COR-L47 (cell line): ENCODE data around the gene CACNA1F.

Experiments used
- DNase-seq: peaks from one replicate; lab custom pipeline; 2025; lab: John Stamatoyannopoulos, UW

Gene CACNA1F

GRCh38 chrX:49233176-49233575, at the start of gene CACNA1F:
Gene CACNA1F, minus strand, starts transcription at chrX:49233340. Its CDS starts 31 bp downstream, at chrX:49233309.
- DNase-seq = no peak

DNA sequence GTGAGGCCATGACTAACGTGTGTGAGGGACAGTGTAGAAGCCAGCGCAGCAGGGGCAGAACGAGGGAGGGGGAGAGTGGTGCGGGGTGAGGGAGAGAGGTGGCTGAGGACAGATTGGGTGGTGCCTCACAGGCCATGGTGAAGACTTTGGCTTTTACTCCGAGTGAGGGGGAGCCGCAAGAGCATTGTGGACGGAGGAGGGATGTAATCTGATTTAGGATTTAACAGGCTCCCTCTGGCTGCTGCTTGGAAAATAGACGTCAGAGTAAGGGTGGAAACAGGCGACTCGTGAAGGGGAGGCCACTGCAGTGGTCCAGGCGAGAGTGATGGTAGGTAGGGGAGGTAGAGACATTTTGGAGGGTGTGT, 49.5 kb upstream of the CACNA1F start:
- no peak for DNase-seq

GRCh38 chrX:49278081-49278480, 44.9 kb upstream of the CACNA1F start:
- no peak for DNase-seq

GRCh38 chrX:49277535-49277830, 44.3 kb upstream of the CACNA1F start:
- no peak for DNase-seq

DNA sequence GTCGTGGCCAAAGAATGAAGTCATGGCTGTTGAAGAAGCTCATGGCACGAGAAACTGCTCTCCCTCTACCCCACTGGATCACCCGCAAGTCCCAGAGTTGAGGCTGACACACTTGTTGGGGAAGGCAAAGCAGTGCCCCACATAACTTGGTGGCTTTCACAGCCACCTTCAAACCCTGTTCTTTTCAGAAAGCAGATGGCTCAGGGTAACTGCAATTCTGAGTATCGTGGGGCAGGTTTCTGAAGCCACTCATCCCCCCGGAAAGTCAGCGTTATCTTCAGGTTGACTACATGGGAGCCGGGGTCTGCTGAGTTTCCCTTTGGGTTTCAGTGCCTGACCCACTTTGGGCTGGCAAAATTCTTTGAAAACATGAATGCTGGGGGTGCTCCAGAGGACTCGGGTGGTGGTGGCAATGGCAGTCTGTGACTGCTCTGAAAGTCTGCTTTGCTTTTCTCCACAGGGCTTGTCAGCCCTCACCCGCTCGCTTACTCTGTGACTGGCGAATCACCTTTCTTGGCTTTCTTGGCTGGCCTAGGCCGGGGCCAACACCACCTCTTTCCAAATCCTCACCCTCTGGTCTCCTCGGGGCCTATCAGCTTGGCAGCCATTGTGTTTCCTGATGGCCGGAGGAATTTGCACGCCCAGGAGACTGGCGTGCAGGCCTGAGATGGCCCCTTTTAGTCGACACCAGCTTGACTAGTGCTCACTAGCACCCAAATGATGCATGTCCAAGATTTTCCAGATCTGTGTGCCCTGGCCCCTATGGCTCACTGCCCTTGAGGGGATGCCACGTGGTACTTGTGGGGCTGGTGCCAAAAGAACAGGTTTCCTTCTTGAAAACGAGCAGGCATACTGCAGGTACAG, 43.8 kb upstream of the CACNA1F start:
- no peak for DNase-seq

- DNase-seq = no peak
These were observed 43.1 kb upstream of the CACNA1F start for GRCh38 chrX:49276207-49276606.

DNA sequence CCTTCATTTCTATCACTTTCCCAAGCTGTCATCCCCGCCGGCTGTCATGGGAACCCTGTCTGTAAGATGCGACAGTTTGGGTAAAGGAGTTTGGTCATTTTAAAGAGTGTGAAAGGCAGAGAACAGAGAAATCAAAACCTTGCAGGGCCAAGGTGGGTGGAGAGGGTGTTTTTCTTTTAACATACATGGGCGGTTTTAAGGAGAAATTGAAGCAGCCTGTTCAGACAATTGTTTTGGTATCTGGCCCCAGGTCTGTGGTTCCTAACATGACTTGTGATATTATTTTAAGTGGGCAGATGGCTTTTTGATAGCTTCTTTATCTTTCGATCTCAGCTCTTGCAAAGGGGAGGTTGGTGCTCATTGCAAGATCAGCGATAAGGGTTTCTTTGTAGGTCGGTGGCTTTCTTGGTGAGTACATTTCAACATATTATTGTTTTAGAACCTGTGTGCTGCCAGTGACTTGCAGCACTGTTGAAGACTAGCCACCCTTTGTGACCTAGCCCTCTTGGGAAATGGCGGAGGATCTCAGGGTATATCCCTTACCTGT, 40.1 kb upstream of the CACNA1F start:
- DNase-seq = no peak

- DNase-seq = no peak
These were observed 39.3 kb upstream of the CACNA1F start for GRCh38 chrX:49272421-49272820.

GRCh38 chrX:49271341-49271740, 38.2 kb upstream of the CACNA1F start:
- DNase-seq = no peak

GRCh38 chrX:49270249-49270921, 37.2 kb upstream of the CACNA1F start:
- DNase-seq = no peak

DNA sequence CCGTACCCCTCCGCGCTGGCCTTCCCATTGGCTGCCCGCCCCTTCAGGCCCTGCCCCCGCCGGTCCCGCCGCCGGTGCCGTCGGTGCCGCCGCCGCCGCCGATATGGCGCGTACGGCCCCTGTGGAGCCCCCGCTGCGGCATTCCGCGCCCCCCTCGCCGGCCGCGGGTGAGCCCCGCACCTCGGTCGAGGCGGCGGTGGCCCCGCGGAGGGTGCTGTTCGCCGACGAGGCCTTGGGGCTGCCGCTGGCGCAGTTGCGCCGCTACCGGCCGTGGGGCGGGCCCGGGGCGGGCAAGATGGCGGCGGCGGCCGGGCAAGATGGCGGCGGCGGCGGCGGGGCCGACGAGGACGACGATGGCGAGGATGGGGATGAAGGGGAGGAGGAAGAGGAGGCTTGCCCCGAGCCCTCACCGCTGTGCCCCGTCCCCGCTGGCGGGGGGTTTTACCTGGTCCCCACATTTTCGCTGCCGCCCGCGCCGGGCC, 36.7 kb upstream of the CACNA1F start, which contains the start of gene PPP1R3F:
Gene PPP1R3F, plus strand, starts transcription at position 27 of the 482 bp plus-strand sequence. Its CDS starts 77 bp downstream, at position 104.
- no peak for DNase-seq

DNA sequence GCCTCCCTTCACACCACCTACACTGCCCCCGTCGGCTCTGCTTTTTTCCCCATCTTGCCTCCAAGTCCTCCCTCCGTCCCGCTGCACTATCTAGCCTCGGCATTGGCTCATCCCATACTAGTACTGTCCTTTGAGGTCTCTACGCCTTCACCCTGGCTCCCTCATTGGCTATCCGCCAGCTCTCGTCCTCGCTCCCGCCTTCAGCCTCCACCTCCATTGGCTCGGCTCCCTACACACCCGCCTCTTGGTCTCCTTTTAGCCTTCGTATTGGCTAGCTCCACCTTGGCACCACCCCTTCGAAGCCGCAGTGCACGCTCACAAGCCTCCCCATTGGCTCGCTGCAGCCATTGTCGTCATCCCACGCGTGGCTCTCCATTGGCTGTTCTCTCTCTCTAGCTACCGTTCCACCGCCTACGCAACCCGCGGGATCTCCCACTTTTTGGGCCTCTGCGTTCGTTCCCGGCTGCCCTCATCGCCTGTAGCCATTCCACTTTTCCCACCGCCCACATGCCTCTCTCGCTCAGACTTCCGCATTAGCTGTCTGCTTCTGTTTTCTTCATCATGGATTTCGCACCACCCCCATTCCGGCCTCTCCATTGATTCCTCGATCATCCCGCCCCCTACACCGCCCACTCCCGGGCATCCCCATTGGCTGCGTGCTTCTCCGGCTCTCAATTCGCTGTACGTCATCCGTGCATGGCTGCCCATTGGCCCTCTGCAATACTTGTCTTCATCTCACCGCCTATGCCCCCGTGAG, 36.0 kb upstream of the CACNA1F start:
- DNase-seq = peak; percentile 92

DNA sequence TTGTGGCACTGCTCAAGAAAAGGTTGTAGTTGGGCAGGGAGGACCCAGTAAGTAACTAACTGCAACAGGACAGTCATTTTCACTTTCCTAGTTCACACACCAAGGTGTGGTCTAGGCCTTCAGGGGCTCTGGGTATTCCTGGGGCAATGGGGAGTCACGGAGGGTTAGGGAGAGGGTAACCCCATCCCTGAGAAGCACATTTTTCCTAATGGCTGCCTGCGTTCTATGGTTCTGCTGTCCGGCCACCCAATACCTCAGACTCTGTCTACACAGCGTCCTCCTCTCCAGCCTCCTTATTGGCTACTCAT, 35.5 kb upstream of the CACNA1F start:
- no peak for DNase-seq

DNA sequence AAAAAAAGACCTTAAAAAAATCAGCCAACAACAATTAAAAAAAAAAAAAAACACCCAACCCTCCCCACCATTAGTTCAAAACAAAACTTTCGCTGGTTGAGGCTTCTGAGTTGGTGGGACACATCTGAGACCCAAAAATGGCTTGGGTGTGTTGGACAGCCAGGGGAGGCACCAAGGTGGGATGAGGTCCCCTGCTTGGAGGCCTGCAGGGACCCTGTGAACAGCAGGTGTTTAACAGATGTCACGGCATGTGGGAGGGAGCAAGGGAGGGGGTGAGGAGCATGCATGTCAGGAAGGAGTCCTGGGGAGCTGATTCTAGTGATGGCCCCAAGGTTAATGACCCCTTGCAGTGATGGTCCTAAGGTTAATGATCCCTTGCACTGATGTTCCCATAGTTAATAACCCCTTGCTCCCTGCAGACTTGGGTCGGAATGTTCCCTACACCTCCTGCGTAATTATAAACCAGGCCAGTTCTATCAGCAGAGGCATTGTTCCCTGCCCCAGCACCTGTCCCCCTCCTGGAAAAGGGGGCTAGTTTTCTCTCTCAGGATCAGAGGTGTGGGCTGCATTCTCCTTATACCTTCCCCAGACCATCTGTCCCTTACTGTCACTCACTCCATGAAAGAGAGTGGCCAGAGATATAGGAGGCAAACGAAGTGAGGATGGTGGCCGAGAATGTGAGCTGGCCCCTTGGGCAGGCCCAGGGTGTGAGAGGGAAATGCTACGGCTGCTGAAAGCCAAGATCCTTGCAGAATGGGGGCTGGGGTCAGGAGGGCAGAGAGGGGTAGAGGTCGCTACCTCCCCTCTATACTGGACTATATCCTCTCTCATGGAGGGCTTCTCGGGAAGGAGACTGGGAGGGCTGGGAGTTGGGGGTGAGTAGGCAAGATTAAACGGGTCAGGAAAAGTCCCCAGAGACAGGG, 33.6 kb upstream of the CACNA1F start:
- no peak for DNase-seq

GRCh38 chrX:49264460-49264859, 31.3 kb upstream of the CACNA1F start, which contains the start of gene FOXP3:
Gene FOXP3, minus strand, starts transcription at chrX:49264710. Its CDS starts 6,205 bp downstream, at chrX:49258505.
- no peak for DNase-seq

- DNase-seq = no peak
These were observed 30.5 kb upstream of the CACNA1F start for GRCh38 chrX:49263631-49264030.

DNA sequence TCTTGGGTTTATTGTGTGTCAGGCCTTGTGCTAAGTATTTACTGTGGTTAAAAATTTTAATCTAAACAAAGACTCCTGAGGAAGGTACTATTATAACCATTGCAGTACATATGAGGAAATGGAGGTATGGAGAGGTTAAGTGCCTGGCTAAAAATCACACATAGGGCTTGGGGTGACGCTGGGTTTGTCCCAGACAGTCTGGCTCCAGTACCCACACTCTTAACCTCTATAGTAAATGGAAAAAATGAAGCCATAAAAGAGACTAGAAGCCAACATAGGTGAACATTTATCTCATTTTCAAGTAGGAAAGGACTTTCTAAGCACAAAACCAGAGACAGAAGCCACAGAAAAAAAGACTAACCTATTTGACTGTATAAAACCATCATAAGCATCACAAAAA, 29.5 kb upstream of the CACNA1F start:
- no peak for DNase-seq

DNA sequence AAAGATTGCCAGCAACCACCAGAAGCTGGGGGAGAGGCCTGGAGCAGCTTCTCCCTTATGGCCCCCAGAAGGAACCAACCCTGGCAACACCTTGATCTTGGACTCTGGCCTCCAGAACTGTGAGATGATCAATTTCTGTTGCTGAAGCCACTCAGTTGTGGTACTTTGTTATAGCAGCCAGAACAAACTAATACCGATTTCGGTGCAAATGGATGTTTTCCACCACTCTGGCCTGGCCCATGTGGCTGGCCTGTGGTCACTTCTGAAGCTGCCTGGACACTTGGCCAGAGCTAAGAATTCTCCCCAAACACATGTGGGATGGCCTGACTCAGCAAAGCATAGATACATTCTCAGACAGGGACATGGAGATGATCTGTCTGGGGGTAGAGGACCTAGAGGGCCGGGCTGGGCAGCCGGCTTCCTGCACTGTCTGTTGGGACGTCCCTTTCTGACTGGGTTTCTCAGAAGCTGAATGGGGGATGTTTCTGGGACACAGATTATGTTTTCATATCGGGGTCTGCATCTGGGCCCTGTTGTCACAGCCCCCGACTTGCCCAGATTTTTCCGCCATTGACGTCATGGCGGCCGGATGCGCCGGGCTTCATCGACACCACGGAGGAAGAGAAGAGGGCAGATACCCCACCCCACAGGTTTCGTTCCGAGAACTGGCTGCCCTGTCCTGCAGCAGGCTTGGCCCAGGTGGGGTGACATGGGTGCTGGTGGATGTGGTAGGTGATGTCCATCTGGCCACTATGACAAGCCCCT, 27.3 kb upstream of the CACNA1F start:
- DNase-seq = no peak

- DNase-seq = no peak
These were observed 25.6 kb upstream of the CACNA1F start for GRCh38 chrX:49258749-49259124.
